ENCODE measurements around the gene SELPLG. TPM values are rescaled to one million over a fixed set of nuclear protein-coding genes. Genes with fewer than 3 reads are reported as not detected.

SELPLG gene
- total RNA-seq, 2 experiments from 2014 or later = 22.1 to 23.8 TPM

GRCh38 chr12:108625228-108625627 is 8.5 kb downstream of the SELPLG start:
- Mint-ChIP-seq H3K36me3 (ENCODE audit: low read depth) (peaks cover 62% of the 10 kb centered on the region), H3K4me1 (ENCODE audit: low read depth) (peaks cover 44% of the 10 kb centered on the region), H3K27ac (peak overlapping the region; percentile 83), H3K4me3 (no peak overlapping the region), H3K27me3 (no peaks in the 10 kb centered on the region), H3K9me3 (peaks cover 3% of the 10 kb centered on the region)
- ChIA-PET CTCF (no interaction called here), POLR2A (interaction anchor here (0.8 to 13.8 kb wide), 3 partner anchors 6 to 59 kb away, joined by 3 to 225 read pairs (median 134); partner anchors contain the start of genes ISCU, SART3 and SELPLG)
- DNase-seq (no peak), ATAC-seq (no peak)
- TF ChIP-seq, protein P1, sequence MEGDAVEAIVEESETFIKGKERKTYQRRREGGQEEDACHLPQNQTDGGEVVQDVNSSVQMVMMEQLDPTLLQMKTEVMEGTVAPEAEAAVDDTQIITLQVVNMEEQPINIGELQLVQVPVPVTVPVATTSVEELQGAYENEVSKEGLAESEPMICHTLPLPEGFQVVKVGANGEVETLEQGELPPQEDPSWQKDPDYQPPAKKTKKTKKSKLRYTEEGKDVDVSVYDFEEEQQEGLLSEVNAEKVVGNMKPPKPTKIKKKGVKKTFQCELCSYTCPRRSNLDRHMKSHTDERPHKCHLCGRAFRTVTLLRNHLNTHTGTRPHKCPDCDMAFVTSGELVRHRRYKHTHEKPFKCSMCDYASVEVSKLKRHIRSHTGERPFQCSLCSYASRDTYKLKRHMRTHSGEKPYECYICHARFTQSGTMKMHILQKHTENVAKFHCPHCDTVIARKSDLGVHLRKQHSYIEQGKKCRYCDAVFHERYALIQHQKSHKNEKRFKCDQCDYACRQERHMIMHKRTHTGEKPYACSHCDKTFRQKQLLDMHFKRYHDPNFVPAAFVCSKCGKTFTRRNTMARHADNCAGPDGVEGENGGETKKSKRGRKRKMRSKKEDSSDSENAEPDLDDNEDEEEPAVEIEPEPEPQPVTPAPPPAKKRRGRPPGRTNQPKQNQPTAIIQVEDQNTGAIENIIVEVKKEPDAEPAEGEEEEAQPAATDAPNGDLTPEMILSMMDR (IDR thresholded peaks at IDR 0.05) = no peak
- intact Hi-C loops (cut with micrococcal nuclease) = no loop called here

- no peaks in the 10 kb centered on the region for H3K27me3 Mint-ChIP-seq
- CTCF ChIA-PET = interaction anchor here (1.0 kb wide), 1 partner anchor 9 kb away, joined by 3 read pairs; no protein-coding TSS in a partner anchor
Measured at GRCh38 chr12:108623577-108623976, 10.1 kb downstream of the SELPLG start.

GRCh38 chr12:108622921-108623514 is 10.7 kb downstream of the SELPLG start:
- intact Hi-C loops (cut with micrococcal nuclease) = no loop called here
- H3K4me3 Mint-ChIP-seq = no peak overlapping the region
- no peak for DNase-seq
- H3K27ac Mint-ChIP-seq = peak overlapping the region; percentile 82
- no peaks in the 10 kb centered on the region for H3K27me3 Mint-ChIP-seq
- TF ChIP-seq, protein P1 (IDR thresholded peaks at IDR 0.05) = no peak
- peaks cover 43% of the 10 kb centered on the region for H3K4me1 Mint-ChIP-seq (ENCODE audit: low read depth)
- ChIA-PET POLR2A (interaction anchor here (0.6 to 9.6 kb wide), 6 partner anchors 8 to 576 kb away, joined by 3 to 134 read pairs (median 3); partner anchors contain the start of genes ISCU, SART3 and SELPLG), CTCF (interaction anchor here (15.6 kb wide), 1 partner anchor 56 kb away, joined by 645 read pairs; the partner anchor contains the start of genes ISCU and SART3)
- H3K36me3 Mint-ChIP-seq (ENCODE audit: low read depth) = peaks cover 52% of the 10 kb centered on the region
- no peak for ATAC-seq
- H3K9me3 Mint-ChIP-seq = peaks cover 3% of the 10 kb centered on the region

More at GRCh38 chr12:108623577-108623976, 10.1 kb downstream of the SELPLG start:
- H3K36me3 Mint-ChIP-seq (ENCODE audit: low read depth) = peaks cover 57% of the 10 kb centered on the region
- TF ChIP-seq, protein P1 (IDR thresholded peaks at IDR 0.05) = no peak
- ATAC-seq = no peak
- peak overlapping the region; percentile 72 for H3K27ac Mint-ChIP-seq
- H3K4me3 Mint-ChIP-seq = no peak overlapping the region
- DNase-seq = no peak
- intact Hi-C loops (cut with micrococcal nuclease) = no loop called here
- peaks cover 41% of the 10 kb centered on the region for H3K4me1 Mint-ChIP-seq (ENCODE audit: low read depth)
- POLR2A ChIA-PET = interaction anchor here (0.6 to 13.8 kb wide), 3 partner anchors 8 to 175 kb away, joined by 3 to 225 read pairs (median 134); partner anchors contain the start of genes ISCU, SART3 and SELPLG
- peaks cover 3% of the 10 kb centered on the region for H3K9me3 Mint-ChIP-seq

- H3K27me3 Mint-ChIP-seq = no peaks in the 10 kb centered on the region
- peaks cover 3% of the 10 kb centered on the region for H3K9me3 Mint-ChIP-seq
- peak; percentile 39 for DNase-seq
- ChIA-PET POLR2A (interaction anchor here (0.6 to 9.6 kb wide), 5 partner anchors 9 to 575 kb away, joined by 3 to 134 read pairs (median 3); partner anchors contain the start of genes ISCU, SART3 and SELPLG), CTCF (interaction anchor here (15.6 kb wide), 1 partner anchor 56 kb away, joined by 645 read pairs; the partner anchor contains the start of genes ISCU and SART3)
- no peak overlapping the region for H3K4me3 Mint-ChIP-seq
- peaks cover 43% of the 10 kb centered on the region for H3K4me1 Mint-ChIP-seq (ENCODE audit: low read depth)
- H3K36me3 Mint-ChIP-seq (ENCODE audit: low read depth) = peaks cover 52% of the 10 kb centered on the region
- intact Hi-C loops (cut with micrococcal nuclease) = no loop called here
- ATAC-seq = peak; percentile 38
- peak overlapping the region; percentile 82 for H3K27ac Mint-ChIP-seq
- TF ChIP-seq, protein P1 (IDR thresholded peaks at IDR 0.05) = no peak
Measured at GRCh38 chr12:108622421-108622820, 11.3 kb downstream of the SELPLG start.

DNA sequence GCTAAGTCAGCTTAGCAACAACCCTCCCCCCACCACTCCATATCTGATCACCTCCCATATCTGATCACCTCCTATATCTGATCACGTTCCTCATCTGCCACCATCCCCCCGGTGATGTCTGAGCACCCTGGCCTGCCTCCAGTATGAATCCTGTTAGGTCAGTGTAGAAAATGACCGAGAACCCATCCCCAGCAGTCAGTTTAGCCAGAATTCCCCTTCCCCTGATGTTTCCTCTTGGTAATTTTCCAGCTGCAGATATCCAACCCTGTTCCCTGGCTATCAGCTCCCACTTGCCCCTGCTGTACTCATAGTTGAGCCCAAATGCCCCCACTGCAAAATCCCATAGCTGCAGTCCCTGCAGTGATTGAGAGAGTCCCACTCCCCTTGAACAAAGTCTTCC is 12.5 kb downstream of the SELPLG start:
- peak overlapping the region; percentile 82 for H3K27ac Mint-ChIP-seq
- peaks cover 57% of the 10 kb centered on the region for H3K36me3 Mint-ChIP-seq (ENCODE audit: low read depth)
- POLR2A ChIA-PET = interaction anchor here (0.6 to 9.6 kb wide), 5 partner anchors 10 to 61 kb away, joined by 3 to 134 read pairs (median 6); partner anchors contain the start of genes ISCU, SART3 and SELPLG
- ATAC-seq = no peak
- no peak overlapping the region for H3K4me3 Mint-ChIP-seq
- peaks cover 51% of the 10 kb centered on the region for H3K4me1 Mint-ChIP-seq (ENCODE audit: low read depth)
- CTCF ChIA-PET = interaction anchor here (0.9 to 15.6 kb wide), 5 partner anchors 11 to 330 kb away, joined by 3 to 645 read pairs (median 4); partner anchors contain the start of genes ISCU, SART3 and SELPLG
- intact Hi-C loops (cut with micrococcal nuclease) = no loop called here
- no peaks in the 10 kb centered on the region for H3K27me3 Mint-ChIP-seq
- TF ChIP-seq, protein P1 (IDR thresholded peaks at IDR 0.05) = no peak
- DNase-seq = no peak
- H3K9me3 Mint-ChIP-seq = peaks cover 7% of the 10 kb centered on the region

Data from activated CD8-positive, alpha-beta T cell treated with anti-CD3 and anti-CD28 coated beads for 36 hours (primary cell).